Kidney epithelial cell (primary cell): Measurements from ENCODE around the gene SLC25A25. TPM values are rescaled to one million over a fixed set of nuclear protein-coding genes. Genes with fewer than 3 reads are reported as not detected.
"Not testable (repeated sequence)": the region's sequence is repeated elsewhere in the genome, so short reads cannot be mapped to it uniquely, and the experiment has no call there.

ENCODE experiments used
- DNase-seq: peaks from one replicate; pipeline ENCODE4 v3.0.0-alpha.2; 2010; ENCODE audit warnings: low read depth
- H3K27me3 ChIP-seq: 2 replicates; pipeline ENCODE4 v1.6.0; 2011; ENCODE audit warnings: low read length; ENCODE audit not compliant: control insufficient read depth, insufficient read depth
- H3K36me3 ChIP-seq: 2 replicates; pipeline ENCODE4 v1.5.1; 2011; ENCODE audit warnings: low read length; ENCODE audit not compliant: control insufficient read depth, insufficient read depth
- H3K4me3 ChIP-seq: 2 replicates; pipeline ENCODE4 v1.5.1; 2011; ENCODE audit warnings: low read depth, mild to moderate bottlenecking, control low read depth, low read length
- total RNA-seq: library from RNA; depleted of rRNA; stranded (reverse); fragments of >200 nt; gene quantifications from 2 replicates; pipeline ENCODE4 v1.2.3, GENCODE V29; 2015
- TF ChIP-seq, protein P1 (sequence below): IDR thresholded peaks from 2 replicates; pipeline ENCODE4 v1.5.1; 2011; ENCODE audit warnings: mild to moderate bottlenecking, moderate library complexity, low read length, control low read depth, inconsistent platforms; ENCODE audit not compliant: insufficient read depth, poor library complexity, severe bottlenecking

The SLC25A25 gene
- total RNA-seq, 1 donor from 2014 or later = 22.8 TPM

DNA sequence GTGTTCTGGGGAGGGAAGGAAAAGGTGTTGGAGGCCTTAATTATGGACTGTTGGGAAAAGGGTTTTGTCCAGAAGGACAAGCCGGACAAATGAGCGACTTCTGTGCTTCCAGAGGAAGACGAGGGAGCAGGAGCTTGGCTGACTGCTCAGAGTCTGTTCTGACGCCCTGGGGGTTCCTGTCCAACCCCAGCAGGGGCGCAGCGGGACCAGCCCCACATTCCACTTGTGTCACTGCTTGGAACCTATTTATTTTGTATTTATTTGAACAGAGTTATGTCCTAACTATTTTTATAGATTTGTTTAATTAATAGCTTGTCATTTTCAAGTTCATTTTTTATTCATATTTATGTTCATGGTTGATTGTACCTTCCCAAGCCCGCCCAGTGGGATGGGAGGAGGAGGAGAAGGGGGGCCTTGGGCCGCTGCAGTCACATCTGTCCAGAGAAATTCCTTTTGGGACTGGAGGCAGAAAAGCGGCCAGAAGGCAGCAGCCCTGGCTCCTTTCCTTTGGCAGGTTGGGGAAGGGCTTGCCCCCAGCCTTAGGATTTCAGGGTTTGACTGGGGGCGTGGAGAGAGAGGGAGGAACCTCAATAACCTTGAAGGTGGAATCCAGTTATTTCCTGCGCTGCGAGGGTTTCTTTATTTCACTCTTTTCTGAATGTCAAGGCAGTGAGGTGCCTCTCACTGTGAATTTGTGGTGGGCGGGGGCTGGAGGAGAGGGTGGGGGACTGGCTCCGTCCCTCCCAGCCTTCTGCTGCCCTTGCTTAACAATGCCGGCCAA lies 40.4 kb downstream of the SLC25A25 start:
- Histone ChIP-seq H3K27me3 (no peaks in the 10 kb centered on the region), H3K36me3 (peaks cover 5% of the 10 kb centered on the region), H3K4me3 (no peak overlapping the region)
- TF ChIP-seq, protein P1, sequence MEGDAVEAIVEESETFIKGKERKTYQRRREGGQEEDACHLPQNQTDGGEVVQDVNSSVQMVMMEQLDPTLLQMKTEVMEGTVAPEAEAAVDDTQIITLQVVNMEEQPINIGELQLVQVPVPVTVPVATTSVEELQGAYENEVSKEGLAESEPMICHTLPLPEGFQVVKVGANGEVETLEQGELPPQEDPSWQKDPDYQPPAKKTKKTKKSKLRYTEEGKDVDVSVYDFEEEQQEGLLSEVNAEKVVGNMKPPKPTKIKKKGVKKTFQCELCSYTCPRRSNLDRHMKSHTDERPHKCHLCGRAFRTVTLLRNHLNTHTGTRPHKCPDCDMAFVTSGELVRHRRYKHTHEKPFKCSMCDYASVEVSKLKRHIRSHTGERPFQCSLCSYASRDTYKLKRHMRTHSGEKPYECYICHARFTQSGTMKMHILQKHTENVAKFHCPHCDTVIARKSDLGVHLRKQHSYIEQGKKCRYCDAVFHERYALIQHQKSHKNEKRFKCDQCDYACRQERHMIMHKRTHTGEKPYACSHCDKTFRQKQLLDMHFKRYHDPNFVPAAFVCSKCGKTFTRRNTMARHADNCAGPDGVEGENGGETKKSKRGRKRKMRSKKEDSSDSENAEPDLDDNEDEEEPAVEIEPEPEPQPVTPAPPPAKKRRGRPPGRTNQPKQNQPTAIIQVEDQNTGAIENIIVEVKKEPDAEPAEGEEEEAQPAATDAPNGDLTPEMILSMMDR = no peak
- DNase-seq = no peak

GRCh38 chr9:128109050-128109709 lies 41.1 kb downstream of the SLC25A25 start:
- Histone ChIP-seq H3K27me3 (no peaks in the 10 kb centered on the region), H3K36me3 (peaks cover 5% of the 10 kb centered on the region), H3K4me3 (no peak overlapping the region)
- no peak for DNase-seq
- TF ChIP-seq, protein P1 = no peak

DNA sequence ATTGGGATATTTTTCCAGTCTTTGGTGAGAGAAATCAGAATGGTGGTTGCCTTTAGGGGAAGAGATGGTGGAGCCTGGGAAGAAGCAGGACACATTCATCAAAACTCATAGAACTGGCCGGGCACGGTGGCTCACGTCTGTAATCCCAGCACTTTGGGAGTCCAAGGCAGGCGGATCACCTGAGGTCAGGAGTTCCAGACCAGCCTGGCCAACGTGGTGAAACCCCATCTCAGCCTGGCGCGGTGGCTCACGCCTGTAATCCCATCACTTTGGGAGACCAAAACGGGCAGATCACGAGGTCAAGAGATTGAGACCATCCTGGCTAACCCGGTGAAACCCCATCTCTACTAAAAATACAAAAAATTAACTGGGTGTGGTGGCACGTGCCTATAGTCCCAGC lies 43.7 kb downstream of the SLC25A25 start:
- H3K4me3 ChIP-seq, H3K36me3 ChIP-seq, H3K27me3 ChIP-seq, DNase-seq: not testable (repeated sequence)

DNA sequence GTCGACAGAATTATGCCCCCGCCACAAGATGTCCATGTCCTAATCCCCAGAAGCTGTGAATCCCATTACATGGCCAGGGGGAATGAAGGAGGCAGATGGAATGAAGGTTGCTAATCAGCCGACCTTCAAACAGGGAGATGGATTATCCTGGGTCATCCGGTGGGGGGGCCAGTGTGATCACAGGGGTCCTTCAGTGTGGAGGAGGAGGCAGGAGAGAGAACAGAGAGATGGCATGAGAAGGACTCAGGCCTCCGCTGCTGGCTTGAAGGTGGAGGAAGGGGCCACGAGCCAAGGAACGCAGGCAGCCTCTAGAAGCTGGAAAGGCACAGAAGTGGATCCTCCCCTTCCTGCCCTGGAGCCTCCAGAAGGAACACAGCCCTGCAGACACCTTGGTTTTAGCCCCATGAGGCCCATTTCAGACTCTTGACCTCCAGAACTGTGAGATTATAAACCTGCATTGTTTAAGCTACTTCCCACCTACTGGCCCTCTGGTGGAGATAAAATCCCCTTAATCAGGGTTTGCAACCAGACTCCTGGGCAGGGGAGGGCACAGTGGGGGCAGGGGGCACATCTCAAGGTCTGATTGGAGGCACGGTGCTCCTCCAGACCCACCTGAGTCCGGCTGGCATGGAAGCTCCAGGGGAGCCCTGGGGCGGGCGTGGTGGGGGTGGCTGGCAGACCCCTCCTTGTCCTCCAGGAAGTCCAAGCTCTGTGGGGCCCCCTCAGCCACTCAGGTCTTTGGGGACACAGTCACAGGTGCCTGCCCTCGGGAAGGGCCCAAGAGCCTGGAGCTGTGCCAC lies 45.7 kb downstream of the SLC25A25 start:
- no peak overlapping the region for H3K4me3 ChIP-seq
- DNase-seq = no peak
- H3K27me3 ChIP-seq = no peaks in the 10 kb centered on the region
- H3K36me3 ChIP-seq = no peaks in the 10 kb centered on the region
- TF ChIP-seq, protein P1 = no peak

GRCh38 chr9:128114326-128115186 lies 46.5 kb downstream of the SLC25A25 start:
- Histone ChIP-seq H3K27me3 (no peaks in the 10 kb centered on the region), H3K4me3 (no peak overlapping the region), H3K36me3 (no peaks in the 10 kb centered on the region)
- no peak for DNase-seq
- TF ChIP-seq, protein P1 = no peak
